ENCODE results near the gene BTBD6. TPM values are rescaled to one million over a fixed set of nuclear protein-coding genes. Genes with fewer than 3 reads are reported as not detected.

Gene BTBD6
- total RNA-seq, 1 donor from 2014 or later = 55.8 TPM

GRCh38 chr14:105229099-105229655, 19.2 kb upstream of the BTBD6 start:
- no peak for DNase-seq (ENCODE audit: low read depth in 2 of 2)

GRCh38 chr14:105240811-105241576, 7.3 kb upstream of the BTBD6 start:
- DNase-seq (ENCODE audit: low read depth in 2 of 2) = no peak

GRCh38 chr14:105241641-105242040, 6.7 kb upstream of the BTBD6 start:
- no peak for DNase-seq (ENCODE audit: low read depth in 2 of 2)

GRCh38 chr14:105244334-105244733, 4.0 kb upstream of the BTBD6 start:
- DNase-seq (ENCODE audit: low read depth in 2 of 2) = no peak

GRCh38 chr14:105247026-105247425, 1.3 kb upstream of the BTBD6 start:
- no peak for DNase-seq (ENCODE audit: low read depth in 2 of 2)

- DNase-seq (ENCODE audit: low read depth in 2 of 2) = peak in 1 of 2 donors; percentile 39
Measured at GRCh38 chr14:105247715-105248367, 492 bp upstream of the BTBD6 start.

GRCh38 chr14:105249182-105250007, 1.1 kb downstream of the BTBD6 start:
- peak; percentile 23 to 52 for DNase-seq (ENCODE audit: low read depth in 2 of 2)

- no peak for DNase-seq (ENCODE audit: low read depth in 2 of 2)
Measured at GRCh38 chr14:105250008-105250366, 1.7 kb downstream of the BTBD6 start.

- no peak for DNase-seq (ENCODE audit: low read depth in 2 of 2)
Measured at GRCh38 chr14:105250986-105251385, 2.7 kb downstream of the BTBD6 start.

GRCh38 chr14:105251920-105252319, 3.6 kb downstream of the BTBD6 start:
- no peak for DNase-seq (ENCODE audit: low read depth in 2 of 2)

GRCh38 chr14:105252552-105253328, 4.4 kb downstream of the BTBD6 start:
- no peak for DNase-seq (ENCODE audit: low read depth in 2 of 2)

- DNase-seq (ENCODE audit: low read depth in 2 of 2) = no peak
Measured at GRCh38 chr14:105253329-105253682, 5.0 kb downstream of the BTBD6 start.

GRCh38 chr14:105255021-105255507, 6.7 kb downstream of the BTBD6 start:
- no peak for DNase-seq (ENCODE audit: low read depth in 2 of 2)

- no peak for DNase-seq (ENCODE audit: low read depth in 2 of 2)
Measured at GRCh38 chr14:105256292-105256960, 8.1 kb downstream of the BTBD6 start.

- DNase-seq (ENCODE audit: low read depth in 2 of 2) = no peak
Measured at GRCh38 chr14:105257464-105257863, 9.1 kb downstream of the BTBD6 start.

GRCh38 chr14:105258846-105259245, 10.5 kb downstream of the BTBD6 start:
- no peak for DNase-seq (ENCODE audit: low read depth in 2 of 2)

- no peak for DNase-seq (ENCODE audit: low read depth in 2 of 2)
Measured at GRCh38 chr14:105260959-105261358, 12.6 kb downstream of the BTBD6 start.

GRCh38 chr14:105261781-105262180, 13.4 kb downstream of the BTBD6 start:
- DNase-seq (ENCODE audit: low read depth in 2 of 2) = no peak

GRCh38 chr14:105267820-105268548, 19.7 kb downstream of the BTBD6 start:
- no peak for DNase-seq (ENCODE audit: low read depth in 2 of 2)
